OCI-LY1 (cell line): ENCODE measurements around the gene PSAT1.

Experiments
- EZH2 ChIP-seq: fragments of 200-600 bp; sonication (generic), shearing (Covaris generic); IDR thresholded peaks from 2 replicates; pipeline ENCODE4 v1.8.0; 2017; ENCODE audit warnings: borderline replicate concordance, mixed run types, mild to moderate bottlenecking, antibody characterized with exemption, low read length, moderate library complexity, mixed read lengths
- TF ChIP-seq, protein P1 (sequence below): fragments of 200-600 bp; sonication (generic), shearing (Covaris generic); IDR thresholded peaks from 2 replicates; pipeline ENCODE4 v1.5.1; 2017; ENCODE audit warnings: mild to moderate bottlenecking, antibody characterized with exemption, low read length, moderate library complexity, mixed read lengths

DNA sequence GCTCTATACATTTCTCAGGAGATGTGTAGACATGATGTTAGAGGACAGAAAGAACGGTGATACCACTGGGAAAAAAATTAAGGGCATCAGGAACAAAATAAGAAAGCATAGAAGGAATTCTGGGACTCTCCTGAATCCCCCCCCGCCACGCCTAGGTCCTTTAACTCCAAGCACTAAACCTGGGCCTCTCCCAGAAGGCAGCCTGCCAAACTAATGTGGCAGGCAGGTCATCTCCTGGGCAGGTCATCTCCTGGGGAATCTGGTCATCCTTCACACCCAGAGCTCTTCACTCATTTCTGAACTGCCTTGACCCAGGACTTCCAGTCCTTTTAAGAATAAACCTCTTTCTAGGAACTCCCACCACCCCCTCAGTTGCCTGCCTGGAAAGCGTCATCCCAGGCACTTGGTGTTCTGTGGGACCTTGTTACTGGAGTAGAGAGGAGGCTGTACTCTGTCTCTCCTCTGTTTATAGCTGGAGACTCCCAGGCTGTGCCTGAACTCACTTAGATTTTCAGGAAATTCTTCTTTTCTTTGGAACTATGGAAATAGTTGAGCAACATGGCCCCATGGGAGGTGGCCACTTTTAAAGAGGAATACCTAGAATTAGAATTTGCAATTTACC is 24.1 kb downstream of the PSAT1 start:
- TF ChIP-seq, protein P1, sequence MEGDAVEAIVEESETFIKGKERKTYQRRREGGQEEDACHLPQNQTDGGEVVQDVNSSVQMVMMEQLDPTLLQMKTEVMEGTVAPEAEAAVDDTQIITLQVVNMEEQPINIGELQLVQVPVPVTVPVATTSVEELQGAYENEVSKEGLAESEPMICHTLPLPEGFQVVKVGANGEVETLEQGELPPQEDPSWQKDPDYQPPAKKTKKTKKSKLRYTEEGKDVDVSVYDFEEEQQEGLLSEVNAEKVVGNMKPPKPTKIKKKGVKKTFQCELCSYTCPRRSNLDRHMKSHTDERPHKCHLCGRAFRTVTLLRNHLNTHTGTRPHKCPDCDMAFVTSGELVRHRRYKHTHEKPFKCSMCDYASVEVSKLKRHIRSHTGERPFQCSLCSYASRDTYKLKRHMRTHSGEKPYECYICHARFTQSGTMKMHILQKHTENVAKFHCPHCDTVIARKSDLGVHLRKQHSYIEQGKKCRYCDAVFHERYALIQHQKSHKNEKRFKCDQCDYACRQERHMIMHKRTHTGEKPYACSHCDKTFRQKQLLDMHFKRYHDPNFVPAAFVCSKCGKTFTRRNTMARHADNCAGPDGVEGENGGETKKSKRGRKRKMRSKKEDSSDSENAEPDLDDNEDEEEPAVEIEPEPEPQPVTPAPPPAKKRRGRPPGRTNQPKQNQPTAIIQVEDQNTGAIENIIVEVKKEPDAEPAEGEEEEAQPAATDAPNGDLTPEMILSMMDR: no peak
- TF ChIP-seq EZH2: no peak
